GM20000 (cell line): ENCODE data around the gene HOXB9.

ENCODE experiments used
- DNase-seq: peaks from one replicate; pipeline ENCODE4 v3.0.0; 2012; ENCODE audit warnings: low spot score
- CTCF ChIP-seq: IDR thresholded peaks from 2 replicates; pipeline ENCODE4 v1.5.1; 2012; ENCODE audit warnings: mild to moderate bottlenecking, control low read depth; ENCODE audit errors: extremely low read depth, missing control alignments

HOXB9 gene

GRCh38 chr17:48587276-48588073 is 38.7 kb downstream of the HOXB9 start:
- DNase-seq, result no peak
- no peak for TF ChIP-seq CTCF

GRCh38 chr17:48586355-48587258 is 39.6 kb downstream of the HOXB9 start:
- no peak for TF ChIP-seq CTCF
- DNase-seq, result peak; percentile 77

- no peak for DNase-seq
- no peak for TF ChIP-seq CTCF
Observed at GRCh38 chr17:48584223-48584741, 41.9 kb downstream of the HOXB9 start.

GRCh38 chr17:48583708-48584222 is 42.4 kb downstream of the HOXB9 start:
- TF ChIP-seq CTCF, result no peak
- DNase-seq, result no peak

- TF ChIP-seq CTCF, result no peak
- DNase-seq, result no peak
Observed at GRCh38 chr17:48582750-48583069, 43.4 kb downstream of the HOXB9 start.

GRCh38 chr17:48579760-48580554 is 46.2 kb downstream of the HOXB9 start:
- TF ChIP-seq CTCF, result no peak
- DNase-seq, result no peak
